ENCODE data around the gene MPPED1. TPM values are rescaled to one million over a fixed set of nuclear protein-coding genes. Genes with fewer than 3 reads are reported as not detected.

Gene MPPED1
- total and polyA plus RNA-seq, 2 donors (not counting 1 experiment from before 2014, with no cell fraction given) = 0.13 TPM; not detected in 1

DNA sequence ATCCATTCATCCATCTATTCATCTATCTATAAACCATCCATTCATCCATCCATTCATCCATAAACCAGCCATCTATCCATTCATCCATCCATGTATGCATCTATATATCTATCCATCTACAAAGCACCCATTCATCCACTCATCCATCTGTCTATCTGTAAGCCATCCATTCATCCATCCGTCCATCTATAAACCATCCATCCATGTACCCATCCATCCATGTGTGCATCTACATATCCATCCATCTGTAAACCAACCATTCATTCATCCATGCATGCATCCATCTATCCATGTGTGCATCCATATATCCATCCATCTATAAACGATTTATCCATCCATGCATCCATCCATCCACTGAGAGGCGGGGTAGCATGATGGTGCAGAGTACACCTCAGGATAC, 58.4 kb downstream of the MPPED1 start:
- Mint-ChIP-seq H3K27me3 (peaks cover 65% of the 10 kb centered on the region), H3K27ac (no peak overlapping the region), H3K4me1 (no peaks in the 10 kb centered on the region), H3K9me3 (ENCODE audit: insufficient read depth) (no peaks in the 10 kb centered on the region), H3K4me3 (no peak overlapping the region)
- Histone ChIP-seq H3K27me3 (replicated peaks in 1 of 4; ENCODE audit: control extremely low read depth in 1 of 4, control insufficient read depth in 3 of 4, insufficient read depth in 4 of 4, low read length in 3 of 4) (peaks cover 0 to 37% (median 1%) of the 10 kb centered on the region in 4 experiments), H2AFZ (ENCODE audit: insufficient read depth, low read depth, low read length, poor library complexity, severe bottlenecking) (no peak overlapping the region), H3K36me3 (replicated peaks in 1 of 2; ENCODE audit: control extremely low read depth in 1 of 2, control insufficient read depth in 1 of 2, extremely low read depth in 1 of 2, insufficient read depth in 2 of 2, low read length in 1 of 2) (no peaks in the 10 kb centered on the region), H3K4me2 (replicated peaks; ENCODE audit: low read depth, low read length, poor library complexity, severe bottlenecking) (no peak overlapping the region), H3K27ac (ENCODE audit: low read length in 2 of 2) (no peak overlapping the region), H3K9me3 (ENCODE audit: control extremely low read depth in 1 of 3, control insufficient read depth in 2 of 3, insufficient read depth in 1 of 3, low read length in 2 of 3) (peaks cover 0 to 7% (median 0%) of the 10 kb centered on the region in 3 donors), H3K4me3 (ENCODE audit: control extremely low read depth in 1 of 5, extremely low read depth in 1 of 5, insufficient read depth in 1 of 5, low read depth in 2 of 5, low read length in 4 of 5) (no peak overlapping the region), H3K4me1 (ENCODE audit: control insufficient read depth in 2 of 2, insufficient read depth in 2 of 2, low read length in 2 of 2) (no peaks in the 10 kb centered on the region), H4K20me1 (ENCODE audit: control insufficient read depth, insufficient read depth, low read length, poor library complexity, severe bottlenecking) (no peaks in the 10 kb centered on the region), H3K9ac (ENCODE audit: low read length) (no peak overlapping the region), H3K79me2 (ENCODE audit: control insufficient read depth, insufficient read depth, low read length) (no peaks in the 10 kb centered on the region)
- DNase-seq (no peak), ATAC-seq (ENCODE audit: low read depth) (no peak)
- ChIA-PET POLR2A (no interaction called here), CTCF (no interaction called here)
- intact Hi-C loops (cut with micrococcal nuclease) = no loop called here
- no peak for TF ChIP-seq EZH2 (IDR thresholded peaks at IDR 0.05; ENCODE audit: borderline replicate concordance, insufficient read depth, low read depth, low read length, poor library complexity, severe bottlenecking)
- TF ChIP-seq, protein P1, sequence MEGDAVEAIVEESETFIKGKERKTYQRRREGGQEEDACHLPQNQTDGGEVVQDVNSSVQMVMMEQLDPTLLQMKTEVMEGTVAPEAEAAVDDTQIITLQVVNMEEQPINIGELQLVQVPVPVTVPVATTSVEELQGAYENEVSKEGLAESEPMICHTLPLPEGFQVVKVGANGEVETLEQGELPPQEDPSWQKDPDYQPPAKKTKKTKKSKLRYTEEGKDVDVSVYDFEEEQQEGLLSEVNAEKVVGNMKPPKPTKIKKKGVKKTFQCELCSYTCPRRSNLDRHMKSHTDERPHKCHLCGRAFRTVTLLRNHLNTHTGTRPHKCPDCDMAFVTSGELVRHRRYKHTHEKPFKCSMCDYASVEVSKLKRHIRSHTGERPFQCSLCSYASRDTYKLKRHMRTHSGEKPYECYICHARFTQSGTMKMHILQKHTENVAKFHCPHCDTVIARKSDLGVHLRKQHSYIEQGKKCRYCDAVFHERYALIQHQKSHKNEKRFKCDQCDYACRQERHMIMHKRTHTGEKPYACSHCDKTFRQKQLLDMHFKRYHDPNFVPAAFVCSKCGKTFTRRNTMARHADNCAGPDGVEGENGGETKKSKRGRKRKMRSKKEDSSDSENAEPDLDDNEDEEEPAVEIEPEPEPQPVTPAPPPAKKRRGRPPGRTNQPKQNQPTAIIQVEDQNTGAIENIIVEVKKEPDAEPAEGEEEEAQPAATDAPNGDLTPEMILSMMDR (IDR thresholded peaks at IDR 0.05) = no peak
- WGBS (ENCODE audit: insufficient coverage) = 85% methylated on average over 3 of the region's 3 CpGs

DNA sequence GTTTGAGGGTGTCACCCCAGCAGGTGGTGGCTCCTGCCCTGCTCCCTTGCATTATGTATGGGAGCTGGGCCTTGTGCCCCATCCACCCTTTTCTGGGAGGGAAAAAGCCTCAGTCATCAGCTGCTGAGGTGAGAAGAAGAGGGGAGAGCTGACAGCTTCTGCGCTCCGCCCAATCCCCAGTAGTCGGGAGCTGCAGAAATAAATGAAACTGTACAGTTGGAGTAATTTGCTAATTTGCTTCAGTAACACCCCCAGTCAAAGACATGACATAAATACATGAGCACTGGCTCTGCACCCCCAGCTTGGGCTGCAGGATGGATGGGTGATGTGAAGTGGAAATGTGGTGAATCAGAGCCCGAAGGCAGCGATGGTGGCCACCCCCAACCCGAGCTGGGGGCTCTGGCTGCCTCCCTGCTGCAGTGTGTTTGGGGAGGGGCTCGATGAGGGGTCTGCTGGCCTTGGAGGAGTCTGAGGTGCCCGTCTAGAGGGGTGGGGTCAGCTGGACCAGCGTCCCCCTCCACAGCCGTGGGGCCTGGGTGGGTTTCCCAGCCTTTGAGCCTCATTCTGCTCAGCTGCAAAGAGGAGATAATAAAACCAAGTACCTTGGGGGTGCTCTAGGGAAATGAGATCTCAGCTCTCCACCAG, 59.2 kb downstream of the MPPED1 start:
- H3K27ac Mint-ChIP-seq = no peak overlapping the region
- no peak for ATAC-seq (ENCODE audit: low read depth)
- DNase-seq = no peak
- Histone ChIP-seq H2AFZ (ENCODE audit: insufficient read depth, low read depth, low read length, poor library complexity, severe bottlenecking) (no peak overlapping the region), H3K27ac (ENCODE audit: low read length in 2 of 2) (no peak overlapping the region), H3K9me3 (ENCODE audit: control extremely low read depth in 1 of 3, control insufficient read depth in 2 of 3, insufficient read depth in 1 of 3, low read length in 2 of 3) (peaks cover 0 to 4% (median 0%) of the 10 kb centered on the region in 3 donors), H3K4me1 (ENCODE audit: control insufficient read depth in 2 of 2, insufficient read depth in 2 of 2, low read length in 2 of 2) (no peaks in the 10 kb centered on the region), H4K20me1 (ENCODE audit: control insufficient read depth, insufficient read depth, low read length, poor library complexity, severe bottlenecking) (no peaks in the 10 kb centered on the region), H3K4me3 (ENCODE audit: control extremely low read depth in 1 of 5, extremely low read depth in 1 of 5, insufficient read depth in 1 of 5, low read depth in 2 of 5, low read length in 4 of 5) (no peak overlapping the region), H3K27me3 (replicated peaks in 1 of 4; ENCODE audit: control extremely low read depth in 1 of 4, control insufficient read depth in 3 of 4, insufficient read depth in 4 of 4, low read length in 3 of 4) (peaks cover 0 to 36% (median 1%) of the 10 kb centered on the region in 4 experiments), H3K36me3 (replicated peaks in 1 of 2; ENCODE audit: control extremely low read depth in 1 of 2, control insufficient read depth in 1 of 2, extremely low read depth in 1 of 2, insufficient read depth in 2 of 2, low read length in 1 of 2) (no peaks in the 10 kb centered on the region), H3K4me2 (replicated peaks; ENCODE audit: low read depth, low read length, poor library complexity, severe bottlenecking) (no peak overlapping the region), H3K79me2 (ENCODE audit: control insufficient read depth, insufficient read depth, low read length) (no peaks in the 10 kb centered on the region), H3K9ac (ENCODE audit: low read length) (no peak overlapping the region)
- peaks cover 59% of the 10 kb centered on the region for H3K27me3 Mint-ChIP-seq
- no peaks in the 10 kb centered on the region for H3K9me3 Mint-ChIP-seq (ENCODE audit: insufficient read depth)
- whole genome bisulfite sequencing (ENCODE audit: insufficient coverage) = 68% methylated on average over 5 of the region's 10 CpGs
- intact Hi-C loops (cut with micrococcal nuclease) = no loop called here
- POLR2A ChIA-PET = no interaction called here
- H3K4me1 Mint-ChIP-seq = no peaks in the 10 kb centered on the region
- CTCF ChIA-PET = no interaction called here
- no peak overlapping the region for H3K4me3 Mint-ChIP-seq
- TF ChIP-seq, protein P1 (IDR thresholded peaks at IDR 0.05) = no peak
- no peak for TF ChIP-seq EZH2 (IDR thresholded peaks at IDR 0.05; ENCODE audit: borderline replicate concordance, insufficient read depth, low read depth, low read length, poor library complexity, severe bottlenecking)

Data from B cell (primary cell).